ENCODE data around the gene SHH. TPM values are rescaled to one million over a fixed set of nuclear protein-coding genes. Genes with fewer than 3 reads are reported as not detected.

Gene SHH
- total and polyA plus RNA-seq, 2 donors (not counting 3 experiments of a cell fraction or from before 2014, with no cell fraction given), result not detected

- Histone ChIP-seq H3K27me3 (ENCODE audit: control insufficient read depth in 2 of 2, insufficient read depth in 2 of 2, low read length in 2 of 2) (no peaks in the 10 kb centered on the region), H3K4me1 (ENCODE audit: control insufficient read depth, extremely low read depth, insufficient read depth, low read length) (no peaks in the 10 kb centered on the region), H3K9ac (replicated peaks; ENCODE audit: extremely low read depth, insufficient read depth, low read length) (no peak overlapping the region), H3K36me3 (ENCODE audit: control insufficient read depth in 2 of 2, extremely low read depth in 1 of 2, insufficient read depth in 2 of 2, low read length in 2 of 2) (no peaks in the 10 kb centered on the region), H4K20me1 (replicated peaks; ENCODE audit: control insufficient read depth, extremely low read depth, insufficient read depth, low read length) (no peaks in the 10 kb centered on the region), H3K4me3 (replicated peaks in 1 of 3; ENCODE audit: insufficient read depth in 1 of 3, low read depth in 1 of 3, low read length in 3 of 3) (no peak overlapping the region), H3K9me3 (replicated peaks; ENCODE audit: control insufficient read depth, insufficient read depth, low read length) (no peaks in the 10 kb centered on the region), H3K79me2 (ENCODE audit: control insufficient read depth, insufficient read depth, low read length) (no peaks in the 10 kb centered on the region), H3K9me1 (replicated peaks; ENCODE audit: control insufficient read depth, extremely low read depth, insufficient read depth, low read length) (no peaks in the 10 kb centered on the region), H3K4me2 (ENCODE audit: insufficient read depth, low read length) (no peak overlapping the region), H3K27ac (ENCODE audit: insufficient read depth, low read depth, low read length) (no peak overlapping the region), H2AFZ (ENCODE audit: low read depth, low read length) (no peak overlapping the region)
- no TSS peak for BruUV-seq (replicated peaks)
- intact Hi-C loops (cut with micrococcal nuclease) (no loop called here), dilution Hi-C loops (cut with MboI; ENCODE audit: extremely low pct_ligation_motif_present, low sequenced_read_pairs) (no loop called here)
- FAIRE-seq (no peak), DNase-seq (ENCODE audit: low read depth, low spot score) (no peak)
- ChIA-PET POLR2A (no interaction called here), CTCF (no interaction called here)
- TF ChIP-seq POLR2A (IDR thresholded peaks at IDR 0.05; ENCODE audit: low read depth, low read length) (no peak), CTCF (IDR thresholded peaks at IDR 0.05; ENCODE audit: extremely low read depth in 1 of 2, insufficient read depth in 1 of 2, low read depth in 1 of 2, low read length in 2 of 2) (no peak), EZH2 (IDR thresholded peaks at IDR 0.05; ENCODE audit: borderline replicate concordance, low read depth, low read length, severe bottlenecking) (no peak), MYC (IDR thresholded peaks at IDR 0.05; ENCODE audit: low read depth, low read length) (no peak), FOS (IDR thresholded peaks at IDR 0.05; ENCODE audit: borderline replicate concordance, insufficient read depth, low read length) (no peak), GATA2 (IDR thresholded peaks at IDR 0.05; ENCODE audit: insufficient read depth, insufficient read length, low read depth, low read length) (no peak), JUN (IDR thresholded peaks at IDR 0.05; ENCODE audit: borderline replicate concordance, insufficient read depth, insufficient read length, low read depth) (no peak), MAX (IDR thresholded peaks at IDR 0.05; ENCODE audit: insufficient read depth, insufficient read length) (no peak), POLR2AphosphoS5 (IDR thresholded peaks at IDR 0.05; ENCODE audit: insufficient read depth, low read depth, low read length) (no peak)
Measured at GRCh38 chr7:155792315-155792960, 19.8 kb downstream of the SHH start.
